ENCODE measurements around the gene OR10H4.
"Not testable (repeated sequence)": the region's sequence is repeated elsewhere in the genome, so short reads cannot be mapped to it uniquely, and the experiment has no call there.

The OR10H4 gene

GRCh38 chr19:15937771-15938170 lies 11.0 kb upstream of the OR10H4 start:
- DNase-seq (ENCODE audit: low read depth in 1 of 2, low spot score in 1 of 2) = no peak

- DNase-seq (ENCODE audit: low read depth in 1 of 2, low spot score in 1 of 2) = no peak
These were observed 4.4 kb upstream of the OR10H4 start for GRCh38 chr19:15944401-15944800.

- no peak for DNase-seq (ENCODE audit: low read depth in 1 of 2, low spot score in 1 of 2)
These were observed 3.5 kb upstream of the OR10H4 start for GRCh38 chr19:15945301-15945700.

GRCh38 chr19:15954820-15955219 lies 6.0 kb downstream of the OR10H4 start:
- no peak for DNase-seq (ENCODE audit: low read depth in 1 of 2, low spot score in 1 of 2)

GRCh38 chr19:15962319-15962718 lies 13.5 kb downstream of the OR10H4 start:
- no peak for DNase-seq (ENCODE audit: low read depth in 1 of 2, low spot score in 1 of 2)

- DNase-seq (ENCODE audit: low read depth in 1 of 2, low spot score in 1 of 2) = no peak
These were observed 15.4 kb downstream of the OR10H4 start for GRCh38 chr19:15964231-15964630.

GRCh38 chr19:15971224-15971780 lies 22.5 kb downstream of the OR10H4 start:
- DNase-seq (ENCODE audit: low read depth in 1 of 2, low spot score in 1 of 2) = no peak

- DNase-seq (ENCODE audit: low read depth in 1 of 2, low spot score in 1 of 2) = not testable (repeated sequence)
These were observed 23.2 kb downstream of the OR10H4 start for GRCh38 chr19:15972043-15972442.

- no peak for DNase-seq (ENCODE audit: low read depth in 1 of 2, low spot score in 1 of 2)
These were observed 26.0 kb downstream of the OR10H4 start for GRCh38 chr19:15974856-15975255.

- no peak for DNase-seq (ENCODE audit: low read depth in 1 of 2, low spot score in 1 of 2)
These were observed 28.3 kb downstream of the OR10H4 start for GRCh38 chr19:15976836-15977689.

- no peak for DNase-seq (ENCODE audit: low read depth in 1 of 2, low spot score in 1 of 2)
These were observed 28.9 kb downstream of the OR10H4 start for GRCh38 chr19:15977690-15978089.

- no peak for DNase-seq (ENCODE audit: low read depth in 1 of 2, low spot score in 1 of 2)
These were observed 30.5 kb downstream of the OR10H4 start for GRCh38 chr19:15979293-15979692.

- DNase-seq (ENCODE audit: low read depth in 1 of 2, low spot score in 1 of 2) = not testable (repeated sequence)
These were observed 37.0 kb downstream of the OR10H4 start for GRCh38 chr19:15985831-15986230.

- DNase-seq (ENCODE audit: low read depth in 1 of 2, low spot score in 1 of 2) = no peak
These were observed 37.9 kb downstream of the OR10H4 start for GRCh38 chr19:15986701-15987100.

- no peak for DNase-seq (ENCODE audit: low read depth in 1 of 2, low spot score in 1 of 2)
These were observed 41.1 kb downstream of the OR10H4 start for GRCh38 chr19:15989889-15990288.

GRCh38 chr19:15991602-15992001 lies 42.8 kb downstream of the OR10H4 start:
- DNase-seq (ENCODE audit: low read depth in 1 of 2, low spot score in 1 of 2) = no peak

GRCh38 chr19:15992014-15992413 lies 43.2 kb downstream of the OR10H4 start:
- DNase-seq (ENCODE audit: low read depth in 1 of 2, low spot score in 1 of 2) = no peak

- DNase-seq (ENCODE audit: low read depth in 1 of 2, low spot score in 1 of 2) = no peak
These were observed 46.7 kb downstream of the OR10H4 start for GRCh38 chr19:15995536-15995935.

GRCh38 chr19:15998166-15998565 lies 49.4 kb downstream of the OR10H4 start:
- DNase-seq (ENCODE audit: low read depth in 1 of 2, low spot score in 1 of 2) = no peak
